AG04449 (cell line): ENCODE data around the gene SNTG2.

Source experiments
- CTCF ChIA-PET: fragments of 350-600 bp; formaldehyde crosslinking; extraction: SDS; loops from one replicate; lab custom pipeline; 2021; ENCODE audit warnings: antibody characterized with exemption; lab: Yijun Ruan, JAX
- POLR2A ChIA-PET: fragments of 400-600, 350-600 bp; formaldehyde crosslinking; extraction: SDS; loops from one replicate; lab custom pipeline; 2020; ENCODE audit warnings: antibody characterized with exemption, inconsistent platforms; lab: Yijun Ruan, JAX
- DNase-seq: peaks from one replicate; pipeline ENCODE4 v3.0.0-alpha.2; 2010; ENCODE audit warnings: low read depth, low spot score
- H3K4me3 ChIP-seq: 2 replicates; pipeline ENCODE4 v1.5.1; 2011; ENCODE audit warnings: low read depth, mild to moderate bottlenecking, control low read depth, low read length
- CTCF ChIP-seq: IDR thresholded peaks from one replicate; pipeline ENCODE4 v1.5.1; 2011; ENCODE audit warnings: mild to moderate bottlenecking, moderate library complexity, low read length, control low read depth, inconsistent platforms; ENCODE audit not compliant: insufficient read depth; ENCODE audit errors: missing control alignments

SNTG2 gene

GRCh38 chr2:1010415-1010930 is 59.8 kb downstream of the SNTG2 start:
- no peak for TF ChIP-seq CTCF

DNA sequence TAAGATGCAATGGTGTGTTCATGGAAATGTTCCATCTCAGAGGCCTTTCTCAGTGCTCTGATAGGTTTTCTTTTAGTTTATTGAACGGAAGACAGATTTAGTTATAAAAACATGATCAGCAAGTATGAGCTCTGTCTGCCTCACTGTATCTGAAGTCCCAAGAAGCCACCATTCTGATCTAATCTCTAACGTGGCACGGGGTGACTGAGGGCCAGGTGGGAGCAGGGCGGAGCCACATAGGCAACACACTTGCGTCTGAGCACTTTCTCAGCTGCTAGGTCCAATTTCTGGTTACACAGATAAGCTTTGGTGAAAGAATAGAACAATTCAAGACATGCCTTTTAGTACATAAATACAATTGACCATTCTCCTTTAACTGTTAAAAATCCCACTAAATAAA is 60.4 kb downstream of the SNTG2 start:
- H3K4me3 ChIP-seq = no peak overlapping the region
- ChIA-PET CTCF (no interaction called here), POLR2A (no interaction called here)
- DNase-seq = no peak
- TF ChIP-seq CTCF = no peak

More at GRCh38 chr2:1010415-1010930, 59.8 kb downstream of the SNTG2 start:
- ChIA-PET CTCF (no interaction called here), POLR2A (no interaction called here)
- H3K4me3 ChIP-seq = no peak overlapping the region
- DNase-seq = no peak

DNA sequence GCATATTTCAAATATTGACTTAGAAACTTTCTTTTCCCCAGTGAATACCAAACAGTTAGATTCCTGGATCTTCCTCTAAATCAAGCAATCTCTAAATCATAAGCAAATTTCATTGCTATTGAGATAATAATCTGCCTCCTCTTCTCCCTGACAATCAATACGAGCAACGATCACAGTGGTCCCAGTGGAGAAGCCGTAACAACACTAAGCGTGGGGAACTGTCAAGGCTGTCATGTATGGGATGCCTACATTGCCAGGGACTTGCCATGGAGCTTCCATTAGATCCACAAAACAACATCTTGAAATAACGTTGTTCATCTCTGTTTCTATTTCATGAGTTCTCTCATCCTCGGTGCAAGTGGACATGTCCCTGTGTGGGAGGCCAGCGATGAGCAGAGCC is 61.3 kb downstream of the SNTG2 start:
- ChIA-PET POLR2A (no interaction called here), CTCF (no interaction called here)
- no peak overlapping the region for H3K4me3 ChIP-seq
- no peak for DNase-seq
- TF ChIP-seq CTCF = no peak

DNA sequence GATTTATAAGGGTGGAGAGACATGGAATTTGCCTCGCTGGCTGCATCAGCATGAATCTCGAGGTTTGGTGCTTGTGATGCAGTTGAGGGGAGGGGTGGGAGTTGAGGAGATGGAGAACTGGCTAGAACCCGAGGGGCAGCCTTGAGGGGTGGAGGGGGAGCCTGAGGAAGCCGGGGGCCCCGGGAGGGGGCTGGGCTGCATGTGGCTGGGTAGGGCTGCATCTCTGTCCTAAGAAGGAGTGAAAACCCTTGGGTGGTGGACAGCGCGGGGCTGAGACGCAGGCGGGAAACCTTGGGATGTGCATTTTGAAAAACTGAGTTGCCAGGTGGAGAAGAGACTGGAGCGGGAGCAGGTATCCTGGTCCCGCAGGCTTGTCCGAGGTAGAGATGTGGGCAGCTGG is 64.2 kb downstream of the SNTG2 start:
- CTCF ChIA-PET = no interaction called here
- no peak for DNase-seq
- no peak overlapping the region for H3K4me3 ChIP-seq
- TF ChIP-seq CTCF = no peak
- POLR2A ChIA-PET = no interaction called here

- H3K4me3 ChIP-seq = no peak overlapping the region
- ChIA-PET POLR2A (no interaction called here), CTCF (no interaction called here)
Measured at GRCh38 chr2:1016500-1016899, 65.9 kb downstream of the SNTG2 start.

GRCh38 chr2:1017827-1018226 is 67.2 kb downstream of the SNTG2 start:
- CTCF ChIA-PET = no interaction called here
- TF ChIP-seq CTCF = no peak
- H3K4me3 ChIP-seq = no peak overlapping the region

More at GRCh38 chr2:1016500-1016899, 65.9 kb downstream of the SNTG2 start:
- no peak for DNase-seq
- TF ChIP-seq CTCF = no peak

More at GRCh38 chr2:1017827-1018226, 67.2 kb downstream of the SNTG2 start:
- POLR2A ChIA-PET = no interaction called here
- DNase-seq = no peak
